ENCODE data around the gene S100A16.
"Not testable (repeated sequence)": the region's sequence is repeated elsewhere in the genome, so short reads cannot be mapped to it uniquely, and the experiment has no call there.

The S100A16 gene

DNA sequence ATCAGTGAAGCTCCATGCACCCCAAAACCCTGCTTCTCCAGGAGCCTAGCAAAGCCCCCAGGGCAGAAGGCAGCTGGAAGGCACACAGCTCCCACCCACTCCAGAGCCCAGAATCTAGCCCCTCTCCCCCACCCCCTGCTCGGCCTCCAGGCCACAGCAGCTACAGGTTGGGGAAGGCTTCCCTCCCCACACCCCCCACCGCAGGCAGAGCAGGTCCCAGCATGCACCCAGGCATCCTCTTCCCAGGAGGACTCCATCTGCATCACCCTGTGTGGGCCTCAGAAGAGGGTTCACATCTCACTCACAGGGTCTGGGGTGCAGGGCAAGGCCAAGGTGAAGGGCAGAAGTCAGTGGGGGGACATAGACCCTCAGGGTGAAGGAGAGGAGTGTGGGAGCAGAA lies 2.5 kb upstream of the S100A16 start:
- DNase-seq (ENCODE audit: low read depth) = no peak

DNA sequence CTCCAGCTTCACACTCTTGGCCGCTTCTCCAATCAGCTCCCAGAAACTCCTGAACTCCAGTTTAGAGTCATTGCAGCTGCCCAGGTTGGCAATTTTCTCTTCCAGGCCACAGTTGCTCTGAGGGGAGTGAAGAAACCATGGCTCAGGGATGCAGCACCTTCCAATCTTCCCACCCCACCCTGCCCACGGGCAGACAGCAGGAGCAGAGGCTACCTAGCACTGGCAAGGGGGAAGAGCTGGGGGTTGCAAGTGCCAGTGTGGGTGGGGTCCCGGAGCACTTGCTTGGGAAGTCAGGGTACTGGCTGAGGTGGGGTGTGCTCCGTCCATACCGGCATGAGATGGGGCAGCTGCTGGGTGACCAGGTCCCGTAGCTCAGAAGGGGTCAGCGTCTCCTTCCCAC lies 2.0 kb upstream of the S100A16 start:
- DNase-seq (ENCODE audit: low read depth) = no peak

- no peak for DNase-seq (ENCODE audit: low read depth)
Measured at GRCh38 chr1:153614189-153614900, 1.4 kb upstream of the S100A16 start.

GRCh38 chr1:153613406-153613805 lies 469 bp upstream of the S100A16 start:
- no peak for DNase-seq (ENCODE audit: low read depth)

DNA sequence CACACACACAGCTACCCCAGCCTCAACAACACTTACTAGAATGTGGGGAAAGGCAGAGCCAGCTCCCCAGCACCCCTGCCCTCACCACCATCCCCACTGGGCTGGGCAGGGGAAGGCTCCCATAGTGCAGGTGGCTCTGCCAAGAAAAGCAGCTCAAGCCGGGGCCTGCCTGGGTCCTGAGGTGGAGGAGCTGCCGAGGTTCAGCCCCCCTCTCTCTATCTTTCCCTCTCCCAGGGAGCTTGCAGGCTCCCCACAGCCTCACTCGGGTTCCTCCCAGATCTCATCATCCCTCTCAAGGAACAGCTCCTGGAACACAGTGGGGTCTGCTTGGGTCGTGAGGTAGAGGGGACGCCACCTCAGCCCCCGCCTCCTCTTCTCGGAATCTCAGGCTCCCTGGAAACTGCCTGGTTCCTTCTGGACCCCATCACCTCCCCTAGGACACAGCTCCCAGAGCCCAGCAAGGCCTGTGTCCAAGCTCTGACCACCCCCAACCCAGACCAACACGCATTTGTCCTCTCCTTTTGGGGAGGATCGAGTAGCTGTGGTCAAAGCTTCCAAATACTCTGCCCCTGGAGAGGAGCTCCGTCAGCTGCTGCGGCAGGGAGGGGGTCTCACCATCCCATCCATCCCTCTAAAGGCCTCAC lies 704 bp downstream of the S100A16 start:
- DNase-seq (ENCODE audit: low read depth) = no peak

DNA sequence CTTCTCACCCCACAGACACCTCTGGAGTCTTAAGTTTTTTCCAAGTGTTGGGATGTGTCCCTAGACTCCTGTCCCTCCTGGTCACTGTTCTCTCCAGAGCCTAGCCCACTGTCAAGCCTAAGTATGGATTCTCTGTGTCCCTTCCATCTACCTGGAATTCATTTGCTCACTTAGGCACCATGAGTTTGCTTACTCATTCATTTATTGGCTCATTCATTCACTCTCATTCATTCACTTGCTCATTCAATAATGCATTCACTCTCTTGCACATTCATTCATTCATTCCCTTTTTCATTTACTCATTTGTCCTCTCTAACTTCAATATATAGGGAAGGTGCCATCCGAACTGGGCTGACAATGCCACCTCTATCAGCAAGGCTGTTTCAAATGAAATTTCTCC lies 1.6 kb downstream of the S100A16 start:
- no peak for DNase-seq (ENCODE audit: low read depth)

- no peak for DNase-seq (ENCODE audit: low read depth)
Measured at GRCh38 chr1:153610811-153611301, 2.1 kb downstream of the S100A16 start.

GRCh38 chr1:153610334-153610733 lies 2.6 kb downstream of the S100A16 start:
- DNase-seq (ENCODE audit: low read depth) = no peak

GRCh38 chr1:153609585-153609907 lies 3.4 kb downstream of the S100A16 start:
- no peak for DNase-seq (ENCODE audit: low read depth)

GRCh38 chr1:153608742-153609584 lies 4.0 kb downstream of the S100A16 start:
- peak; percentile 67 for DNase-seq (ENCODE audit: low read depth)

- DNase-seq (ENCODE audit: low read depth) = no peak
Measured at GRCh38 chr1:153608089-153608682, 4.8 kb downstream of the S100A16 start.

- no peak for DNase-seq (ENCODE audit: low read depth)
Measured at GRCh38 chr1:153607381-153607780, 5.6 kb downstream of the S100A16 start.

GRCh38 chr1:153606194-153606593 lies 6.7 kb downstream of the S100A16 start:
- no peak for DNase-seq (ENCODE audit: low read depth)

DNA sequence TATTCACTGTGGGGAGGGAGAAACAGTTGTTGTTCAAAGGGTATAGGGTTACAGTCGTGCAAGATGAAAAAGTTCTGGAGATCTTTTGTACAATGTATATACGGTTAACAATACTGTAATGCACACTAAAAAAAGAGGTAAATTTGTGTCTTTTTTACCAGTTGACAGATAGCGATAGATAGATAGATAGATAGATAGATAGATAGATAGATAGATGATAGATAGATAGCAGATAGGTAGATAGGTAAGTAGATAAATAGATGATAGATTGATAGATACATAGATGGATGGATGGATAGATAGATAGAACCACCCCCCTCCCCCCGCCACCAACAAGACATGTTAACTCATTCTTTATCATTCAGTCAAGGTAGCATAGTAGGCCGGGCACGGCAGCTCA lies 10.2 kb downstream of the S100A16 start:
- DNase-seq (ENCODE audit: low read depth) = no peak

- no peak for DNase-seq (ENCODE audit: low read depth)
Measured at GRCh38 chr1:153599847-153600246, 13.1 kb downstream of the S100A16 start.

GRCh38 chr1:153598309-153599172 lies 14.4 kb downstream of the S100A16 start:
- DNase-seq (ENCODE audit: low read depth) = peak; percentile 54

DNA sequence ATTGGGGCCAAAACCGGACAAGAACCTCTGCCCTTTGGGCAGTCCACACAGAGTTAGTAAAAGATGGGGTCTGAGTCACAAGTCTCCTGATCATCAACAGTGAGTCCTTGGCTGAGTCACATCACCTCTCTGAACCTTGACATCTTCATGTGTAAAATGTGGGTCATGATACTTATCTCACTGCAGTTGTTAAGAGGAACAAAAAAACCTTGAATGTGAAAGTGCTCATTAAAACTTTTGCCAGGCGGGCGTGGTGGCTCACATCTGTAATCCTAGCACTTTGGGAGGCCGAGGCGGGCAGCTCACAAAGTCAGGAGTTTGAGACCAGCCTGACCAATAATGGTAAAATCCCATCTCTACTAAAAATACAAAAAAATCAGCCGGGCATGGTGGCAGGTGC lies 15.7 kb downstream of the S100A16 start:
- DNase-seq (ENCODE audit: low read depth) = peak; percentile 56

GRCh38 chr1:153592748-153593147 lies 20.2 kb downstream of the S100A16 start:
- no peak for DNase-seq (ENCODE audit: low read depth)

DNA sequence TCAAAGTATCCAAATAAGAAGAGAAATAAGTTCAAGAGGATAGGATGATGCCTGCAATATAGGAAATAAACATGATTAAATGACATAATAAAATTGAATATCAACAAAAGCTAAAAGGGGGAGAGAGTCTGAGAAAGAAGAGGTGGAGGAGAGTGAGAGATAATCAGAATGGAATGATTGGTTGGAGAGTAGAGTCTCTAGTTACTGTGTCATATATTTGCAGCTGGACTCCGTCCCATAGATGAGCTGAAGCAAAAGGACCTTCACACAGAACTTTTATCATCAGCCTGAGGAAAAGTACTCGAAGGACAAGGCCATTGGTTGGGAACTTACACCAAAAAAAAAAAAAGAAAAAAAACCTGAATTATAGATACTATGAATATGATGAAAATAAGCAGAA lies 24.5 kb downstream of the S100A16 start:
- no peak for DNase-seq (ENCODE audit: low read depth)

DNA sequence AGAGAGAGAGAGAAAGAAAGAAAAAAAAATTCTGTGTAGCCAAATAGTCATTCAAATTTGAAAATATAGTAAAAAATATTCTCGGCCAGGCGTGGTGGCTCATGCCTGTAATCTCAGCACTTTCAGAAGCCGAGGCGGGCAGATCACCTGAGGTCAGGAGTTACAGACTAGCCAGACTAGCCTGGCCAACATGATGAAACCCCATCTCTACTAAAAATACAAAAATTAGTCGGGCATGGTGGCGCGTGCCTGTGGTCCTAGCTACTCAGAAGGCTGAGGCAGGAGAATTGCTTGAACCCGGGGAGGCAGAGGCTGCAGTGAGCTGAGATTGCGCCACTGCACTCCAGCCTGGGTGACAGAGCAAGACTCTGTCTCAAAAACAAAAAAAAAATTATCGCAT lies 24.9 kb downstream of the S100A16 start:
- not testable (repeated sequence) for DNase-seq (ENCODE audit: low read depth)

DNA sequence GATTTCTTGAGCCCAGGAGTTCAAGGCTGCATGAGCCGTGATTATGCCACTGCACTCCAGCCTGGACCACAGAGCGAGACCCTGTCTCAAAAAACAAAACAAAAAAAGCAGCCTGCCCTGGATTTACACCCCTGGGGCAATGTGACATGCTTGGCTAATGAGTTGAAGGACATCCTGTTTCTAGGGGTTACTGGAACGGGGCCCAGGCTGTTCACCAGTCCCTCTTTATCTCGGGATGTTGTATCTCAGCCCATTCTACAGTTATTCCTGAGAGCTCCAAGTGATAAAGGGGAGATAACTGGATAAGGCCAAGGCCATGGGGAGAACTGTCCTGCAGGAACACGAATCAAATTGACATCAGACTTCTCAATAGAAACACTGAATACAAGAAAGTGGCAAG lies 25.6 kb downstream of the S100A16 start:
- no peak for DNase-seq (ENCODE audit: low read depth)

- DNase-seq (ENCODE audit: low read depth) = no peak
Measured at GRCh38 chr1:153586347-153586746, 26.6 kb downstream of the S100A16 start.
